HepG2 (cell line): ENCODE results near the gene NACC2. TPM values are rescaled to one million over a fixed set of nuclear protein-coding genes. Genes with fewer than 3 reads are reported as not detected.

Experiments used
- ATAC-seq: fragments of 200-7000 bp; cut with Tn5 transposase; 3 replicates; pipeline ENCODE4 v1.9.1; 2020; ENCODE audit warnings: mild to moderate bottlenecking, moderate library complexity
- BruUV-seq: library from RNA; stranded (reverse); fragments of 400-500 nt; replicated peaks from 2 replicates; lab custom pipeline; 2021; lab: Mats Ljungman, UMichigan
- CTCF ChIA-PET: fragments of 300-600 bp; formaldehyde crosslinking; extraction: SDS; loops from one replicate; lab custom pipeline; 2021; ENCODE audit warnings: low total read pairs, inconsistent platforms, low intra/inter-chr PET ratio; lab: Yijun Ruan, JAX
- POLR2A ChIA-PET: fragments of 350-600 bp; sonication (Branson Sonifier 250); formaldehyde crosslinking; loops from one replicate; lab custom pipeline; 2020; ENCODE audit warnings: antibody characterized with exemption, inconsistent platforms; lab: Yijun Ruan, JAX
- DNase-seq: peaks from one replicate; pipeline ENCODE4 v3.0.0-alpha.2; 2015; ENCODE audit warnings: low spot score
- FAIRE-seq: peaks from 3 replicates; lab custom pipeline; 2011; peaks lifted over from hg19 to GRCh38; lab: Jason Lieb, UNC
- H2AFZ ChIP-seq: one replicate; pipeline ENCODE4 v1.6.1; 2011; ENCODE audit warnings: low read length, inconsistent platforms
- H3K27ac ChIP-seq: fragments of 300-600 bp; 3 replicates; pipeline ENCODE4 v1.8.0; 2011; ENCODE audit warnings: mixed run types, mild to moderate bottlenecking, mixed read lengths, low read length, inconsistent platforms; ENCODE audit not compliant: insufficient read depth; ENCODE audit errors: extremely low read length
- H3K27me3 ChIP-seq, 2 experiments: fragments of 200-600 bp in 1 of 2; 2 replicates in 1 of 2; 3 replicates in 1 of 2; pipeline versions ENCODE4 v1.6.0 to v1.8.0; 2011; ENCODE audit warnings: low read length in 2 of 2, mild to moderate bottlenecking in 2 of 2, moderate library complexity in 2 of 2, inconsistent platforms in 1 of 2; ENCODE audit not compliant: insufficient read depth in 2 of 2, control insufficient read depth in 1 of 2
- H3K36me3 ChIP-seq, 2 experiments: fragments of 200-600 bp in 1 of 2; replicated peaks in 1 of 2; 2 replicates in 1 of 2; 3 replicates in 1 of 2; pipeline versions ENCODE4 v1.5.1 to v1.8.0; 2011; ENCODE audit warnings: low read length in 2 of 2, inconsistent platforms in 1 of 2; ENCODE audit not compliant: insufficient read depth in 2 of 2, control insufficient read depth in 1 of 2
- H3K4me1 ChIP-seq: 2 replicates; pipeline ENCODE4 v1.5.1; 2012; ENCODE audit warnings: low read length, inconsistent platforms; ENCODE audit not compliant: insufficient read depth
- H3K4me2 ChIP-seq: 2 replicates; pipeline ENCODE4 v1.6.0; 2011; ENCODE audit warnings: low read depth, low read length, inconsistent platforms
- H3K4me3 ChIP-seq, 3 experiments: fragments of 200-600 bp in 1 of 3; sonication (generic), shearing (Covaris generic) in 1 of 3; replicated peaks in 1 of 3; 2 replicates each; pipeline ENCODE4 v1.5.1; 2011 to 2016; ENCODE audit warnings: low read length in 3 of 3, inconsistent platforms in 2 of 3, low read depth in 2 of 3, mild to moderate bottlenecking in 2 of 3, control low read depth in 1 of 3, mixed read lengths in 1 of 3; ENCODE audit not compliant: insufficient read depth in 1 of 3
- H3K79me2 ChIP-seq: one replicate; pipeline ENCODE4 v1.6.1; 2011; ENCODE audit warnings: low read length, inconsistent platforms; ENCODE audit not compliant: insufficient read depth
- H3K9ac ChIP-seq: 2 replicates; pipeline ENCODE4 v1.6.0; 2011; ENCODE audit warnings: mild to moderate bottlenecking, low read depth, low read length, inconsistent platforms; ENCODE audit not compliant: insufficient read depth
- H3K9me3 ChIP-seq: 2 replicates; pipeline ENCODE4 v1.5.1; 2012; ENCODE audit warnings: mild to moderate bottlenecking, low read length
- H4K20me1 ChIP-seq: 2 replicates; pipeline ENCODE4 v1.6.0; 2011; ENCODE audit warnings: inconsistent platforms, mild to moderate bottlenecking, low read length, moderate library complexity; ENCODE audit not compliant: insufficient read depth
- HNF4G ChIP-seq, 2 experiments: sonication (generic) in 1 of 2; formaldehyde crosslinking in 1 of 2; IDR thresholded peaks; 2 replicates each; pipeline versions ENCODE4 v1.4.0 to v1.6.1; 2011 to 2020; ENCODE audit warnings: borderline replicate concordance in 2 of 2, low read depth in 2 of 2, mild to moderate bottlenecking in 2 of 2, low read length in 1 of 2, missing genetic modification reagents in 1 of 2, moderate library complexity in 1 of 2
- PAXIP1 ChIP-seq: sonication (generic); formaldehyde crosslinking; conservative IDR thresholded peaks from 2 replicates; pipeline ENCODE4 v1.4.0; 2020; ENCODE audit warnings: mild to moderate bottlenecking, missing genetic modification reagents, moderate library complexity
- ZBTB7B ChIP-seq: sonication (generic); formaldehyde crosslinking; IDR thresholded peaks from 2 replicates; pipeline ENCODE4 v1.4.0; 2020; ENCODE audit warnings: missing genetic modification reagents
- ZNF3 ChIP-seq: IDR thresholded peaks from 2 replicates; pipeline ENCODE4 v1.7.0; 2017; ENCODE audit warnings: inconsistent platforms
- ZNF572 ChIP-seq: sonication (generic); formaldehyde crosslinking; IDR thresholded peaks from 2 replicates; pipeline ENCODE4 v1.5.1; 2020; ENCODE audit warnings: mild to moderate bottlenecking, missing genetic modification reagents
- whole genome bisulfite sequencing: methylation state at CpG from one replicate; pipeline ENCODE4 v1.1.6; 2017; ENCODE audit warnings: low lambda C conversion rate; 5-methylcytosine and 5-hydroxymethylcytosine counted together
- in situ Hi-C: cut with HindIII; loops from 2 replicates; pipeline ENCODE4 v1.10.0; 2017; ENCODE audit warnings: low pct_unique_long_range_greater_than_20kb; ENCODE audit not compliant: extremely low pct_ligation_motif_present
- intact Hi-C: fragments of 100-400 bp; cut with micrococcal nuclease; formaldehyde crosslinking; loops from one replicate; pipeline ENCODE4 v1.10.0; 2022; ENCODE audit not compliant: unreplicated experiment
- polyA plus RNA-seq, 8 experiments: library from polyadenylated mRNA; depleted of rRNA in 3 of 8; stranded (reverse) in 7 of 8; unstranded in 1 of 8; fragments of >200 nt; fragmentation: Illumina TruSeq in 4 of 8; extraction: Trizol in 4 of 8; gene quantifications; 2 replicates each; pipeline versions ENCODE4 v1.2.1 to v1.2.3, GENCODE V29; 2011 to 2016; ENCODE audit warnings: low read depth in 4 of 8, missing spikeins in 1 of 8, mixed read lengths in 1 of 8; ENCODE audit not compliant: insufficient read depth in 1 of 8
- total RNA-seq, 5 experiments: library from RNA; depleted of rRNA; stranded (reverse); fragments of >200 nt; fragmentation: Illumina TruSeq; extraction: Trizol; gene quantifications; 2 replicates each; pipeline ENCODE4 v1.2.3, GENCODE V29; 2016; ENCODE audit warnings: low read depth in 1 of 5
- TF ChIP-seq, protein P1 (sequence below): sonication (generic); formaldehyde crosslinking; IDR thresholded peaks from 2 replicates; pipeline ENCODE4 v1.4.0; 2020; ENCODE audit warnings: missing genetic modification reagents, borderline replicate concordance

Gene NACC2
- total and polyA plus RNA-seq, 2 of the 13 experiments (the other 11 are each of a cell fraction or from before 2014, with no cell fraction given) = 5.9 to 12.3 TPM

DNA sequence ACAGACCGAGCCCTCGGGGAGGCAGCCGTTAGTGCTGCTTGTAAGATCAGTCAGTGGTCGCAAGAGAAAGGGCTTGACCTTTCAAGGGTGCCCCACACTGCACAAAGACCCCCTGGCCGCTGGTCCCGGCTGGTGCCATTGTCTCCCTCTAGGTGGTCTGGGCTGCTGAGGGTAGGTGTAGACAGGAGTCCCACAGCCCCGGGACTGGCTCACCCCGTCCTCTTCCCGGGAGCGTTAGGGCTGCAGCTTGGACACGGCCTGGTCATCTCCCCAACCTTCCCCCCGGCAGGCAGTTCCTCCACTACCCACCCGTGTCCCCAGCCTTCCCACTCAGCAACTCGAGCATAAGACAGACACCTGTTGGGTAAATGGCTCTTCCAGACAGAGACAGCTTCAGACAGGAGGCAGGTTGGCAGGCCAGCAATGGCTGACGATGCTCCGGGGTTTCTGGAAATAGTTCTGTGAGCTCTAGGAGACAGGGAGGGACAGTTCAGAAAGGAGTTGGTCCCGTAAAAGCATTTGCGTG is 38.9 kb upstream of the NACC2 start:
- ChIA-PET POLR2A (no interaction called here), CTCF (interaction anchor here (0.7 to 0.9 kb wide), 2 partner anchors 150 to 158 kb away, joined by 3 to 4 read pairs; no protein-coding TSS in a partner anchor)
- H3K27me3 ChIP-seq = peaks cover 20 to 63% of the 10 kb centered on the region in 2 experiments
- DNase-seq (no peak), ATAC-seq (no peak)
- no peaks in the 10 kb centered on the region for H3K36me3 ChIP-seq
- H3K79me2 ChIP-seq = no peaks in the 10 kb centered on the region
- no TSS peak for BruUV-seq
- WGBS = 19% methylated on average over 7 of the region's 18 CpGs
- H3K4me1 ChIP-seq = peaks cover 18% of the 10 kb centered on the region
- H3K27ac ChIP-seq = no peak overlapping the region
- no peak overlapping the region for H3K4me3 ChIP-seq
- H4K20me1 ChIP-seq = no peaks in the 10 kb centered on the region
- H3K9me3 ChIP-seq = no peaks in the 10 kb centered on the region
- no peak overlapping the region for H3K4me2 ChIP-seq
- in situ Hi-C loops = no loop called here
- intact Hi-C loops = no loop called here
- no peak overlapping the region for H2AFZ ChIP-seq
- TF ChIP-seq HNF4G (IDR thresholded peaks at IDR 0.05; ENCODE audit: borderline replicate concordance, low read depth, low read length) (no peak), HNF4G (CRISPR knock-in tag; IDR thresholded peaks at IDR 0.05; ENCODE audit: borderline replicate concordance, low read depth) (no peak), PAXIP1 (CRISPR knock-in tag) (no peak), ZNF3 (CRISPR knock-in tag) (no peak), ZNF572 (no peak), ZBTB7B (CRISPR knock-in tag) (no peak)
- TF ChIP-seq, protein P1, sequence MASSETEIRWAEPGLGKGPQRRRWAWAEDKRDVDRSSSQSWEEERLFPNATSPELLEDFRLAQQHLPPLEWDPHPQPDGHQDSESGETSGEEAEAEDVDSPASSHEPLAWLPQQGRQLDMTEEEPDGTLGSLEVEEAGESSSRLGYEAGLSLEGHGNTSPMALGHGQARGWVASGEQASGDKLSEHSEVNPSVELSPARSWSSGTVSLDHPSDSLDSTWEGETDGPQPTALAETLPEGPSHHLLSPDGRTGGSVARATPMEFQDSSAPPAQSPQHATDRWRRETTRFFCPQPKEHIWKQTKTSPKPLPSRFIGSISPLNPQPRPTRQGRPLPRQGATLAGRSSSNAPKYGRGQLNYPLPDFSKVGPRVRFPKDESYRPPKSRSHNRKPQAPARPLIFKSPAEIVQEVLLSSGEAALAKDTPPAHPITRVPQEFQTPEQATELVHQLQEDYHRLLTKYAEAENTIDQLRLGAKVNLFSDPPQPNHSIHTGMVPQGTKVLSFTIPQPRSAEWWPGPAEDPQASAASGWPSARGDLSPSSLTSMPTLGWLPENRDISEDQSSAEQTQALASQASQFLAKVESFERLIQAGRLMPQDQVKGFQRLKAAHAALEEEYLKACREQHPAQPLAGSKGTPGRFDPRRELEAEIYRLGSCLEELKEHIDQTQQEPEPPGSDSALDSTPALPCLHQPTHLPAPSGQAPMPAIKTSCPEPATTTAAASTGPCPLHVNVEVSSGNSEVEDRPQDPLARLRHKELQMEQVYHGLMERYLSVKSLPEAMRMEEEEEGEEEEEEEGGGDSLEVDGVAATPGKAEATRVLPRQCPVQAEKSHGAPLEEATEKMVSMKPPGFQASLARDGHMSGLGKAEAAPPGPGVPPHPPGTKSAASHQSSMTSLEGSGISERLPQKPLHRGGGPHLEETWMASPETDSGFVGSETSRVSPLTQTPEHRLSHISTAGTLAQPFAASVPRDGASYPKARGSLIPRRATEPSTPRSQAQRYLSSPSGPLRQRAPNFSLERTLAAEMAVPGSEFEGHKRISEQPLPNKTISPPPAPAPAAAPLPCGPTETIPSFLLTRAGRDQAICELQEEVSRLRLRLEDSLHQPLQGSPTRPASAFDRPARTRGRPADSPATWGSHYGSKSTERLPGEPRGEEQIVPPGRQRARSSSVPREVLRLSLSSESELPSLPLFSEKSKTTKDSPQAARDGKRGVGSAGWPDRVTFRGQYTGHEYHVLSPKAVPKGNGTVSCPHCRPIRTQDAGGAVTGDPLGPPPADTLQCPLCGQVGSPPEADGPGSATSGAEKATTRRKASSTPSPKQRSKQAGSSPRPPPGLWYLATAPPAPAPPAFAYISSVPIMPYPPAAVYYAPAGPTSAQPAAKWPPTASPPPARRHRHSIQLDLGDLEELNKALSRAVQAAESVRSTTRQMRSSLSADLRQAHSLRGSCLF (CRISPR knock-in tag) = no peak
- TF ChIP-seq, all 625 proteins: peak for 0
- no peak for FAIRE-seq
- H3K9ac ChIP-seq = no peak overlapping the region
